VCaP (cell line): Measurements from ENCODE around the gene CDC42.

ENCODE experiments used
- H3K27ac ChIP-seq: fragments of 450-650 bp; 2 replicates; pipeline ENCODE4 v1.5.1; 2017
- CTCF ChIP-seq: fragments of 450-650 bp; conservative IDR thresholded peaks from 2 replicates; pipeline ENCODE4 v1.5.1; 2017; ENCODE audit warnings: mild to moderate bottlenecking, moderate library complexity

Gene CDC42

GRCh38 chr1:22117851-22118250, 65.3 kb downstream of the CDC42 start:
- H3K27ac ChIP-seq = no peak overlapping the region
- no peak for TF ChIP-seq CTCF

- TF ChIP-seq CTCF = no peak
- no peak overlapping the region for H3K27ac ChIP-seq
Observed at GRCh38 chr1:22118291-22118992, 65.9 kb downstream of the CDC42 start.

- no peak overlapping the region for H3K27ac ChIP-seq
- TF ChIP-seq CTCF = no peak
Observed at GRCh38 chr1:22119626-22120468, 67.3 kb downstream of the CDC42 start.

GRCh38 chr1:22120469-22120790, 67.9 kb downstream of the CDC42 start:
- TF ChIP-seq CTCF = no peak
- no peak overlapping the region for H3K27ac ChIP-seq

- no peak overlapping the region for H3K27ac ChIP-seq
- no peak for TF ChIP-seq CTCF
Observed at GRCh38 chr1:22121421-22121911, 69.0 kb downstream of the CDC42 start.

GRCh38 chr1:22122273-22123070, 70.0 kb downstream of the CDC42 start:
- TF ChIP-seq CTCF = no peak
- H3K27ac ChIP-seq = no peak overlapping the region

- no peak overlapping the region for H3K27ac ChIP-seq
- TF ChIP-seq CTCF = no peak
Observed at GRCh38 chr1:22123071-22123390, 70.5 kb downstream of the CDC42 start.
